Right lung (tissue), 5 donors: ENCODE data around the gene NBAS. TPM values are rescaled to one million over a fixed set of nuclear protein-coding genes. Genes with fewer than 3 reads are reported as not detected.
"Not testable (repeated sequence)": the region's sequence is repeated elsewhere in the genome, so short reads cannot be mapped to it uniquely, and the experiment has no call there.

Experiments
- DNase-seq, 2 donors: peaks; one replicate each; pipeline ENCODE4 v3.0.0-alpha.2; 2013
- polyA plus RNA-seq, 5 donors: library from polyadenylated mRNA; unstranded; fragments of 120-200 nt; gene quantifications; one replicate each; pipeline versions ENCODE4 v1.2.1 to v1.2.3, GENCODE V29; 2013; ENCODE audit warnings: inconsistent platforms in 1 of 5, low replicate concordance in 1 of 5; ENCODE audit not compliant: insufficient read length in 5 of 5, insufficient read depth in 1 of 5

NBAS gene
- polyA plus RNA-seq, 5 donors: 42.6 to 50.2 (median 45.6) TPM

- DNase-seq: no peak
Observed at GRCh38 chr2:15415748-15416147, 145.4 kb downstream of the NBAS start.

- DNase-seq: no peak
Observed at GRCh38 chr2:15412779-15413178, 148.4 kb downstream of the NBAS start.

GRCh38 chr2:15412309-15412708 lies 148.8 kb downstream of the NBAS start:
- no peak for DNase-seq

GRCh38 chr2:15410884-15411283 lies 150.2 kb downstream of the NBAS start:
- DNase-seq: no peak

- DNase-seq: no peak
Observed at GRCh38 chr2:15408759-15409158, 152.4 kb downstream of the NBAS start.

GRCh38 chr2:15407666-15408065 lies 153.5 kb downstream of the NBAS start:
- no peak for DNase-seq

GRCh38 chr2:15404511-15404910 lies 156.6 kb downstream of the NBAS start:
- DNase-seq: not testable (repeated sequence)

GRCh38 chr2:15400240-15400826 lies 160.8 kb downstream of the NBAS start:
- DNase-seq: no peak

- no peak for DNase-seq
Observed at GRCh38 chr2:15399241-15399640, 161.9 kb downstream of the NBAS start.

- no peak for DNase-seq
Observed at GRCh38 chr2:15391751-15392150, 169.4 kb downstream of the NBAS start.

GRCh38 chr2:15389895-15390294 lies 171.2 kb downstream of the NBAS start:
- DNase-seq: no peak

GRCh38 chr2:15389326-15389700 lies 171.8 kb downstream of the NBAS start:
- DNase-seq: no peak

- no peak for DNase-seq
Observed at GRCh38 chr2:15388406-15389325, 172.5 kb downstream of the NBAS start.

- no peak for DNase-seq
Observed at GRCh38 chr2:15385184-15385583, 175.9 kb downstream of the NBAS start.

- no peak for DNase-seq
Observed at GRCh38 chr2:15383695-15384350, 177.3 kb downstream of the NBAS start.

GRCh38 chr2:15378148-15378908 lies 182.8 kb downstream of the NBAS start:
- no peak for DNase-seq

- no peak for DNase-seq
Observed at GRCh38 chr2:15377202-15377601, 183.9 kb downstream of the NBAS start.

- no peak for DNase-seq
Observed at GRCh38 chr2:15372019-15372418, 189.1 kb downstream of the NBAS start.

GRCh38 chr2:15369129-15369528 lies 192.0 kb downstream of the NBAS start:
- no peak for DNase-seq

- DNase-seq: no peak
Observed at GRCh38 chr2:15367715-15368114, 193.4 kb downstream of the NBAS start.

GRCh38 chr2:15367205-15367604 lies 193.9 kb downstream of the NBAS start:
- no peak for DNase-seq

- DNase-seq: no peak
Observed at GRCh38 chr2:15365411-15365810, 195.7 kb downstream of the NBAS start.
